NOMO-1 (cell line): ENCODE data around the gene RFPL4A.
"Not testable (repeated sequence)": the region's sequence is repeated elsewhere in the genome, so short reads cannot be mapped to it uniquely, and the experiment has no call there.

ENCODE experiments used
- DNase-seq, 2 experiments: peaks; one replicate each; lab custom pipeline; 2025; ENCODE audit not compliant: unreplicated experiment in 2 of 2; lab: John Stamatoyannopoulos, UW

The RFPL4A gene

GRCh38 chr19:55758797-55759196 lies at the start of gene RFPL4A:
RFPL4A (plus strand) TSS chr19:55759097; CDS start chr19:55761801, 2,704 bp downstream.
- not testable (repeated sequence) for DNase-seq

GRCh38 chr19:55711719-55712118 lies 47.2 kb upstream of the RFPL4A start:
- DNase-seq: no peak

- DNase-seq: no peak
These were observed 45.9 kb upstream of the RFPL4A start for GRCh38 chr19:55712804-55713631.

GRCh38 chr19:55716531-55716930 lies 42.4 kb upstream of the RFPL4A start:
- DNase-seq: no peak

- DNase-seq: no peak
These were observed 41.6 kb upstream of the RFPL4A start for GRCh38 chr19:55717251-55717650.

GRCh38 chr19:55717879-55718711 lies 40.8 kb upstream of the RFPL4A start:
- not testable (repeated sequence) for DNase-seq

- no peak for DNase-seq
These were observed 38.6 kb upstream of the RFPL4A start for GRCh38 chr19:55720214-55720746.

- no peak for DNase-seq
These were observed 38.1 kb upstream of the RFPL4A start for GRCh38 chr19:55720801-55721200.

GRCh38 chr19:55723491-55723890 lies 35.4 kb upstream of the RFPL4A start:
- DNase-seq: no peak

GRCh38 chr19:55730378-55730777 lies 28.5 kb upstream of the RFPL4A start:
- DNase-seq: not testable (repeated sequence)

- DNase-seq: no peak
These were observed 20.6 kb upstream of the RFPL4A start, which contains the start of gene NLRP9 for GRCh38 chr19:55738302-55738701. NLRP9 (minus strand) TSS chr19:55738402; CDS start chr19:55738374, 28 bp downstream.

- DNase-seq: no peak
These were observed 8.2 kb upstream of the RFPL4A start for GRCh38 chr19:55750715-55751114.

GRCh38 chr19:55753401-55753800 lies 5.5 kb upstream of the RFPL4A start:
- no peak for DNase-seq

GRCh38 chr19:55756808-55757207 lies 2.1 kb upstream of the RFPL4A start:
- not testable (repeated sequence) for DNase-seq

- no peak for DNase-seq
These were observed 7.6 kb downstream of the RFPL4A start for GRCh38 chr19:55766466-55766865.

GRCh38 chr19:55768818-55769217 lies 9.9 kb downstream of the RFPL4A start, which contains the start of gene RFPL4AL1:
RFPL4AL1 (plus strand) TSS chr19:55769118; CDS start chr19:55771805, 2,687 bp downstream.
- DNase-seq: not testable (repeated sequence)

GRCh38 chr19:55769632-55770031 lies 10.7 kb downstream of the RFPL4A start:
- not testable (repeated sequence) for DNase-seq

GRCh38 chr19:55777528-55777927 lies 18.6 kb downstream of the RFPL4A start:
- no peak for DNase-seq

- DNase-seq: no peak
These were observed 19.4 kb downstream of the RFPL4A start for GRCh38 chr19:55778331-55778730.

GRCh38 chr19:55781112-55781511 lies 22.2 kb downstream of the RFPL4A start:
- DNase-seq: no peak

- DNase-seq: no peak
These were observed 36.1 kb downstream of the RFPL4A start for GRCh38 chr19:55795021-55795420.
